SK-N-SH treated with all-trans-retinoic acid at 6 μM for 48 hours (cell line): Measurements from ENCODE around the gene RPL18.

Experiments
- ATAC-seq: fragments of 200-7000 bp; cut with Tn5 transposase; 3 replicates; pipeline ENCODE4 v1.9.1; 2020; ENCODE audit warnings: mild to moderate bottlenecking, moderate library complexity
- ARNTL ChIP-seq: fragments of 450-650 bp; formaldehyde crosslinking; IDR thresholded peaks from 2 replicates; pipeline ENCODE4 v1.5.0; 2020; ENCODE audit warnings: low read depth, mild to moderate bottlenecking, moderate library complexity, borderline replicate concordance
- BACH2 ChIP-seq: fragments of 250-450 bp; sonication (Bioruptor Pico); IDR thresholded peaks from 2 replicates; pipeline ENCODE4 v1.9.0; 2021; ENCODE audit warnings: mild to moderate bottlenecking, borderline replicate concordance
- CSDC2 ChIP-seq: fragments of 250-450 bp; sonication (Bioruptor Pico); IDR thresholded peaks from 2 replicates; pipeline ENCODE4 v1.5.0; 2020; ENCODE audit warnings: mild to moderate bottlenecking, moderate library complexity
- ESRRG ChIP-seq: fragments of 250-450 bp; sonication (Bioruptor Pico); IDR thresholded peaks from 2 replicates; pipeline ENCODE4 v1.6.1; 2021; ENCODE audit warnings: mild to moderate bottlenecking
- OSR1 ChIP-seq: fragments of 250-450 bp; sonication (Bioruptor Pico); IDR thresholded peaks from 2 replicates; pipeline ENCODE4 v1.8.0; 2022; ENCODE audit warnings: moderate library complexity, mild to moderate bottlenecking, inconsistent platforms
- SNAI2 ChIP-seq: fragments of 250-450 bp; sonication (Bioruptor Pico); IDR thresholded peaks from 2 replicates; pipeline ENCODE4 v1.5.0; 2020; ENCODE audit warnings: mild to moderate bottlenecking, moderate library complexity
- TCF4 ChIP-seq: fragments of 250-450 bp; sonication (Bioruptor Pico); IDR thresholded peaks from 2 replicates; pipeline ENCODE4 v1.8.0; 2021; ENCODE audit warnings: mild to moderate bottlenecking, moderate library complexity, borderline replicate concordance
- TOX ChIP-seq: fragments of 250-450 bp; sonication (Bioruptor Pico); IDR thresholded peaks from 2 replicates; pipeline ENCODE4 v1.8.0; 2021; ENCODE audit warnings: mild to moderate bottlenecking, moderate library complexity, borderline replicate concordance
- ZC3H10 ChIP-seq: fragments of 250-450 bp; sonication (Bioruptor Pico); IDR thresholded peaks from 2 replicates; pipeline ENCODE4 v1.5.1; 2021; ENCODE audit warnings: mild to moderate bottlenecking, moderate library complexity
- ZFP3 ChIP-seq: fragments of 250-450 bp; sonication (Bioruptor Pico); IDR thresholded peaks from 2 replicates; pipeline ENCODE4 v1.5.0; 2020; ENCODE audit warnings: mild to moderate bottlenecking, moderate library complexity
- TF ChIP-seq, protein P1 (sequence below): fragments of 250-450 bp; sonication (Bioruptor Pico); IDR thresholded peaks from 2 replicates; pipeline ENCODE4 v1.5.1; 2021; ENCODE audit warnings: mild to moderate bottlenecking, moderate library complexity
- TF ChIP-seq, protein P2 (sequence below): fragments of 250-450 bp; sonication (Bioruptor Pico); IDR thresholded peaks from 2 replicates; pipeline ENCODE4 v1.5.0; 2020; ENCODE audit warnings: mild to moderate bottlenecking, moderate library complexity
- TF ChIP-seq, protein P3 (sequence below): fragments of 250-450 bp; sonication (Bioruptor Pico); IDR thresholded peaks from 2 replicates; pipeline ENCODE4 v1.8.0; 2021; ENCODE audit warnings: low read depth, mild to moderate bottlenecking, moderate library complexity, borderline replicate concordance
- TF ChIP-seq, protein P4 (sequence below): fragments of 250-450 bp; sonication (Bioruptor Pico); IDR thresholded peaks from 2 replicates; pipeline ENCODE4 v1.8.0; 2020; ENCODE audit warnings: mild to moderate bottlenecking, moderate library complexity, borderline replicate concordance
- TF ChIP-seq, protein P5 (sequence below): fragments of 250-450 bp; sonication (Bioruptor Pico); IDR thresholded peaks from 2 replicates; pipeline ENCODE4 v1.5.1; 2020; ENCODE audit warnings: low read depth, mild to moderate bottlenecking, moderate library complexity

The RPL18 gene

DNA sequence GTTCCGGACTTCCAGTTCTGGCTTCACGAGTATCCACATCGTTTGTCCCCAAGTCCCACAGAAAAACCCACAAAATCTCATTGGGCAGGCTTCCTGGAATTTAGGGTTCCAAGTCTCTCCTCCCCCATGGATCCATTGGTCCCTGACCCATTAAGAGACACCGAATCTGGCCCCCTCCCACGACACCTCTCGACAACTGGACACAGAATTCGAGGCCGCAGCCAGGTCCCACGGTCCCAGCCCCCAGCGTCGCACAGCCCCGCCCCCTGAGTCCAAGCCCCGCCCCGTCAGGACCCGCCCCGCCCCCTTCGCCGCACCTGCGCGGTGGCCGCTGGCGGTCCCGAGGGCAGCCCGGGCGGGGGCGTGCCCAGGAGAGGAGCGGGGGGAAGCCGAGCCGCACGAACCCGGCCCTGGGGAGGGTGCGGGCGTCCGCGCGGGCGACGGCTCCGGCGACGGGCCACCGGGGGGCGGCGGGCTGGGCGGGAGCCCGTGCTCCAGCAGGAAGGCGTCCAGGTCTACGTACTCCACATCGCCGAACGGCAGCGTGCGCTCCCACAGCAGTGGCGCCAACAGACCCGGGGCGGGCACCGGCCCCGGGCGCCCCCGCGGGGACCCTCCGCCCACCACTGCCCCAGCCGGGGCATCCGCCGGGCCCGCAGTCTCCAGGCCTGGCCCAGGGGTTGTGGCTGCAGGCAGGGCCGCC, 16.4 kb upstream of the RPL18 start:
- ATAC-seq = peak; percentile 5
- TF ChIP-seq, protein P1, sequence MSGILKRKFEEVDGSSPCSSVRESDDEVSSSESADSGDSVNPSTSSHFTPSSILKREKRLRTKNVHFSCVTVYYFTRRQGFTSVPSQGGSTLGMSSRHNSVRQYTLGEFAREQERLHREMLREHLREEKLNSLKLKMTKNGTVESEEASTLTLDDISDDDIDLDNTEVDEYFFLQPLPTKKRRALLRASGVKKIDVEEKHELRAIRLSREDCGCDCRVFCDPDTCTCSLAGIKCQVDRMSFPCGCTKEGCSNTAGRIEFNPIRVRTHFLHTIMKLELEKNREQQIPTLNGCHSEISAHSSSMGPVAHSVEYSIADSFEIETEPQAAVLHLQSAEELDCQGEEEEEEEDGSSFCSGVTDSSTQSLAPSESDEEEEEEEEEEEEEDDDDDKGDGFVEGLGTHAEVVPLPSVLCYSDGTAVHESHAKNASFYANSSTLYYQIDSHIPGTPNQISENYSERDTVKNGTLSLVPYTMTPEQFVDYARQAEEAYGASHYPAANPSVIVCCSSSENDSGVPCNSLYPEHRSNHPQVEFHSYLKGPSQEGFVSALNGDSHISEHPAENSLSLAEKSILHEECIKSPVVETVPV (CRISPR knock-in tag) = no peak
- TF ChIP-seq SNAI2 (CRISPR knock-in tag) (no peak), ZC3H10 (CRISPR knock-in tag) (no peak), CSDC2 (no peak), ESRRG (CRISPR knock-in tag) (no peak), ZFP3 (CRISPR knock-in tag) (no peak), TCF4 (CRISPR knock-in tag) (no peak), ARNTL (CRISPR knock-in tag) (no peak), TOX (CRISPR knock-in tag) (no peak), BACH2 (CRISPR knock-in tag) (no peak)
- TF ChIP-seq, protein P2, sequence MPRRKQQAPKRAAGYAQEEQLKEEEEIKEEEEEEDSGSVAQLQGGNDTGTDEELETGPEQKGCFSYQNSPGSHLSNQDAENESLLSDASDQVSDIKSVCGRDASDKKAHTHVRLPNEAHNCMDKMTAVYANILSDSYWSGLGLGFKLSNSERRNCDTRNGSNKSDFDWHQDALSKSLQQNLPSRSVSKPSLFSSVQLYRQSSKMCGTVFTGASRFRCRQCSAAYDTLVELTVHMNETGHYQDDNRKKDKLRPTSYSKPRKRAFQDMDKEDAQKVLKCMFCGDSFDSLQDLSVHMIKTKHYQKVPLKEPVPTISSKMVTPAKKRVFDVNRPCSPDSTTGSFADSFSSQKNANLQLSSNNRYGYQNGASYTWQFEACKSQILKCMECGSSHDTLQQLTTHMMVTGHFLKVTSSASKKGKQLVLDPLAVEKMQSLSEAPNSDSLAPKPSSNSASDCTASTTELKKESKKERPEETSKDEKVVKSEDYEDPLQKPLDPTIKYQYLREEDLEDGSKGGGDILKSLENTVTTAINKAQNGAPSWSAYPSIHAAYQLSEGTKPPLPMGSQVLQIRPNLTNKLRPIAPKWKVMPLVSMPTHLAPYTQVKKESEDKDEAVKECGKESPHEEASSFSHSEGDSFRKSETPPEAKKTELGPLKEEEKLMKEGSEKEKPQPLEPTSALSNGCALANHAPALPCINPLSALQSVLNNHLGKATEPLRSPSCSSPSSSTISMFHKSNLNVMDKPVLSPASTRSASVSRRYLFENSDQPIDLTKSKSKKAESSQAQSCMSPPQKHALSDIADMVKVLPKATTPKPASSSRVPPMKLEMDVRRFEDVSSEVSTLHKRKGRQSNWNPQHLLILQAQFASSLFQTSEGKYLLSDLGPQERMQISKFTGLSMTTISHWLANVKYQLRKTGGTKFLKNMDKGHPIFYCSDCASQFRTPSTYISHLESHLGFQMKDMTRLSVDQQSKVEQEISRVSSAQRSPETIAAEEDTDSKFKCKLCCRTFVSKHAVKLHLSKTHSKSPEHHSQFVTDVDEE = no peak
- TF ChIP-seq, protein P3, sequence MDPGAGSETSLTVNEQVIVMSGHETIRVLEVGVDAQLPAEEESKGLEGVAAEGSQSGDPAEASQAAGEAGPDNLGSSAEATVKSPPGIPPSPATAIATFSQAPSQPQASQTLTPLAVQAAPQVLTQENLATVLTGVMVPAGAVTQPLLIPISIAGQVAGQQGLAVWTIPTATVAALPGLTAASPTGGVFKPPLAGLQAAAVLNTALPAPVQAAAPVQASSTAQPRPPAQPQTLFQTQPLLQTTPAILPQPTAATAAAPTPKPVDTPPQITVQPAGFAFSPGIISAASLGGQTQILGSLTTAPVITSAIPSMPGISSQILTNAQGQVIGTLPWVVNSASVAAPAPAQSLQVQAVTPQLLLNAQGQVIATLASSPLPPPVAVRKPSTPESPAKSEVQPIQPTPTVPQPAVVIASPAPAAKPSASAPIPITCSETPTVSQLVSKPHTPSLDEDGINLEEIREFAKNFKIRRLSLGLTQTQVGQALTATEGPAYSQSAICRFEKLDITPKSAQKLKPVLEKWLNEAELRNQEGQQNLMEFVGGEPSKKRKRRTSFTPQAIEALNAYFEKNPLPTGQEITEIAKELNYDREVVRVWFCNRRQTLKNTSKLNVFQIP (CRISPR knock-in tag) = no peak
- TF ChIP-seq, protein P4, sequence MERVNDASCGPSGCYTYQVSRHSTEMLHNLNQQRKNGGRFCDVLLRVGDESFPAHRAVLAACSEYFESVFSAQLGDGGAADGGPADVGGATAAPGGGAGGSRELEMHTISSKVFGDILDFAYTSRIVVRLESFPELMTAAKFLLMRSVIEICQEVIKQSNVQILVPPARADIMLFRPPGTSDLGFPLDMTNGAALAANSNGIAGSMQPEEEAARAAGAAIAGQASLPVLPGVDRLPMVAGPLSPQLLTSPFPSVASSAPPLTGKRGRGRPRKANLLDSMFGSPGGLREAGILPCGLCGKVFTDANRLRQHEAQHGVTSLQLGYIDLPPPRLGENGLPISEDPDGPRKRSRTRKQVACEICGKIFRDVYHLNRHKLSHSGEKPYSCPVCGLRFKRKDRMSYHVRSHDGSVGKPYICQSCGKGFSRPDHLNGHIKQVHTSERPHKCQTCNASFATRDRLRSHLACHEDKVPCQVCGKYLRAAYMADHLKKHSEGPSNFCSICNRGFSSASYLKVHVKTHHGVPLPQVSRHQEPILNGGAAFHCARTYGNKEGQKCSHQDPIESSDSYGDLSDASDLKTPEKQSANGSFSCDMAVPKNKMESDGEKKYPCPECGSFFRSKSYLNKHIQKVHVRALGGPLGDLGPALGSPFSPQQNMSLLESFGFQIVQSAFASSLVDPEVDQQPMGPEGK = no peak
- TF ChIP-seq, all 23 proteins: peak for 0

DNA sequence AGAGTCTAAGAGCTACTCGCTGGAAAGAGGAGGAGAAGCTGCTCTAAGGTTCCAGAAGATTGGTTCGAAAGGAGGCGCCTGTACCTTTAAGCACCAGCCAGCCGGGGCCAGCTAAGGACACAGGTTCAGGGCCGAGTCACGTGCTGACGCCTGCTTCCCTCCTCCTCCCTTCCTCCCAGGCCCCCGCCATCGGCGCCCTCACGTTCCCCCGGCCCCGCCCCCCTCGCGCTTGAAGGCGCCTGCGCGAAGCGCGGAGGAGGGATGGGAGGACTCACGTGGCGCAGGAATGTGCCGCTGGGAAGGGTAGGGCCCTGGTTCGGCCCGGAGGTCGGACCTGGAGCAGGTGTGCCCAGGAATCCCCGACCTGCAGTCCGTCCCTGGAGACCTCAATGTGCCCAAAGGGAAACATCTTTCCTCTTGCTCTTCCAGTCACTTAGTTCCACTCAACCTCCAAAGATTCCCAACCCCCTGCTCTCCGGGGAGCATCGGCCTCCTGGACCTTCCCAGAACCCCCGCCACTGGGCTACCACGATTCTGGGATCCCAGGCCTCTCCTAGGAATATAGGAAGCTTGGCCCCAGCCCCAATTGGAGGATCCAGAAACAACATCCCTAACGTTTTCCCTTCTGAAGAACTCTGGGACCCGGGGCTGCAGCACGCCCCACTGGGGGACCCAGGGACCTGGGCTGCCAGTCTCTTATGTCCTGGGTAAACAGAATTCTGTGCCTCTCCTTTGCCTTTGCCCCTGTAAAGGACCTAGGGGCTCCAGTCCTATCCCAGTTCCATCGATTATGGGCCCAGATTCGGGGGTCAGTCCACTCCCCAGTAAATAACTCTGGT, 15.7 kb upstream of the RPL18 start:
- peak; percentile 40 for ATAC-seq
- 0 out of 2 replicates have a peak, but pooled peaks have one; percentile 81 for TF ChIP-seq ARNTL (CRISPR knock-in tag)
- TF ChIP-seq, protein P1 (CRISPR knock-in tag) = 0 out of 2 replicates have a peak, but pooled peaks have one; percentile 22
- no peak for TF ChIP-seq OSR1 (CRISPR knock-in tag)
- TF ChIP-seq, all 23 proteins: peak for 2

DNA sequence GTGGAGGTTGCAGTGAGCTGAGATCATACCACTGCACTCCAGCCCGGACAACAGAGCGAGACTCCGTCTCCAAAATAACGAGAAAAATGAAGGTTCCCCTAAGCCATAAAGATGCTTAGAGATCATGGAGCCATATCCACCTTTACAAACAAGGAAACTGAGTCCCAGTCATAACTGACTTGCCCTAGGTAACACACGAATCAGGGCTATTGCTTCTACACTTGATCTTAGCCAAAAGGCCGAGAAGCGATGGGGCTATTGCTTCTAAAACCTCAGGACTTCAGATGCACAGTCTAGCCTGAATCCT, 15.0 kb upstream of the RPL18 start:
- no peak for TF ChIP-seq ESRRG (CRISPR knock-in tag)
- TF ChIP-seq, protein P5, sequence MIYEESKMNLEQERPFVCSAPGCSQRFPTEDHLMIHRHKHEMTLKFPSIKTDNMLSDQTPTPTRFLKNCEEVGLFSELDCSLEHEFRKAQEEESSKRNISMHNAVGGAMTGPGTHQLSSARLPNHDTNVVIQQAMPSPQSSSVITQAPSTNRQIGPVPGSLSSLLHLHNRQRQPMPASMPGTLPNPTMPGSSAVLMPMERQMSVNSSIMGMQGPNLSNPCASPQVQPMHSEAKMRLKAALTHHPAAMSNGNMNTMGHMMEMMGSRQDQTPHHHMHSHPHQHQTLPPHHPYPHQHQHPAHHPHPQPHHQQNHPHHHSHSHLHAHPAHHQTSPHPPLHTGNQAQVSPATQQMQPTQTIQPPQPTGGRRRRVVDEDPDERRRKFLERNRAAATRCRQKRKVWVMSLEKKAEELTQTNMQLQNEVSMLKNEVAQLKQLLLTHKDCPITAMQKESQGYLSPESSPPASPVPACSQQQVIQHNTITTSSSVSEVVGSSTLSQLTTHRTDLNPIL (CRISPR knock-in tag) = no peak

More for the DNA sequence above, 15.0 kb upstream of the RPL18 start:
- no peak for ATAC-seq
